ENCODE results near the gene PRR5L. TPM values are rescaled to one million over a fixed set of nuclear protein-coding genes. Genes with fewer than 3 reads are reported as not detected.

The PRR5L gene
- total and polyA plus RNA-seq, 2 experiments from 2014 or later = 3.1 to 8.9 TPM

GRCh38 chr11:36453678-36454077, 157.6 kb downstream of the PRR5L start:
- H3K27me3 ChIP-seq (ENCODE audit: insufficient read depth) = no peaks in the 10 kb centered on the region
- no peak overlapping the region for H3K4me3 ChIP-seq
- H3K36me3 ChIP-seq (ENCODE audit: insufficient read depth) = no peaks in the 10 kb centered on the region
- no peak overlapping the region for H3K4me3 Mint-ChIP-seq
- no peak overlapping the region for H2AFZ ChIP-seq
- peaks cover 3% of the 10 kb centered on the region for H3K27me3 Mint-ChIP-seq (ENCODE audit: insufficient read depth, low read depth, poor library complexity)
- H3K4me2 ChIP-seq = no peak overlapping the region
- no peaks in the 10 kb centered on the region for H3F3A ChIP-seq (replicated peaks; ENCODE audit: low read depth)
- no peaks in the 10 kb centered on the region; the same call in 2 of the 3 replicates for H3K9me3 Mint-ChIP-seq
- H3K4me1 ChIP-seq (ENCODE audit: insufficient read depth) = peaks cover 14% of the 10 kb centered on the region
- no peaks in the 10 kb centered on the region; the same call in 2 of the 3 replicates for H3K36me3 Mint-ChIP-seq (ENCODE audit: low read depth)
- H3K9me2 ChIP-seq (ENCODE audit: insufficient read depth) = no peaks in the 10 kb centered on the region
- no peaks in the 10 kb centered on the region for H4K20me1 ChIP-seq (replicated peaks; ENCODE audit: insufficient read depth)
- H3K27ac Mint-ChIP-seq = no peak overlapping the region
- no peaks in the 10 kb centered on the region for H3K79me2 ChIP-seq (replicated peaks; ENCODE audit: insufficient read depth)
- no peak for ATAC-seq
- H3K4me1 Mint-ChIP-seq = peaks cover 27% of the 10 kb centered on the region
- no peak overlapping the region for H3K27ac ChIP-seq (ENCODE audit: low read depth)
- TF ChIP-seq NANOG (IDR thresholded peaks at IDR 0.05; ENCODE audit: borderline replicate concordance) = no peak
- TF ChIP-seq ZNF114 (CRISPR knock-in tag; IDR thresholded peaks at IDR 0.05) = no peak
- no peak for TF ChIP-seq ZNF331 (CRISPR knock-in tag; IDR thresholded peaks at IDR 0.05; ENCODE audit: low read depth)
- TF ChIP-seq STAT1 (IDR thresholded peaks at IDR 0.05; ENCODE audit: unreplicated experiment) = no peak
- no peak for TF ChIP-seq EZH2 (IDR thresholded peaks at IDR 0.05; ENCODE audit: low read depth, unreplicated experiment)
- TF ChIP-seq POLR2AphosphoS5 (IDR thresholded peaks at IDR 0.05; ENCODE audit: low read depth) = no peak
- no peak for TF ChIP-seq CREB1 (CRISPR knock-in tag; IDR thresholded peaks at IDR 0.05; ENCODE audit: low read depth)
- TF ChIP-seq JUNB (IDR thresholded peaks at IDR 0.05; ENCODE audit: unreplicated experiment) = no peak
- TF ChIP-seq CTCF (conservative IDR thresholded peaks at IDR 0.05; ENCODE audit: low read depth in 2 of 2) = no peak
- DNase-seq (ENCODE audit: low spot score) = no peak

GRCh38 chr11:36454551-36454940, 158.5 kb downstream of the PRR5L start:
- peaks cover 3% of the 10 kb centered on the region for H3K27me3 Mint-ChIP-seq (ENCODE audit: insufficient read depth, low read depth, poor library complexity)
- Histone ChIP-seq H4K20me1 (replicated peaks; ENCODE audit: insufficient read depth) (no peaks in the 10 kb centered on the region), H3F3A (replicated peaks; ENCODE audit: low read depth) (no peaks in the 10 kb centered on the region), H3K4me2 (no peak overlapping the region), H3K36me3 (ENCODE audit: insufficient read depth) (no peaks in the 10 kb centered on the region), H3K9me2 (ENCODE audit: insufficient read depth) (no peaks in the 10 kb centered on the region), H3K27ac (ENCODE audit: low read depth) (no peak overlapping the region), H3K27me3 (ENCODE audit: insufficient read depth) (no peaks in the 10 kb centered on the region), H3K4me1 (ENCODE audit: insufficient read depth) (peaks cover 14% of the 10 kb centered on the region), H2AFZ (peak overlapping the region; percentile 66), H3K4me3 (no peak overlapping the region), H3K79me2 (replicated peaks; ENCODE audit: insufficient read depth) (no peaks in the 10 kb centered on the region)
- H3K4me3 Mint-ChIP-seq = no peak overlapping the region
- TF ChIP-seq ETS1 (IDR thresholded peaks at IDR 0.05) = no peak
- no peak for TF ChIP-seq STAT1 (IDR thresholded peaks at IDR 0.05; ENCODE audit: unreplicated experiment)
- TF ChIP-seq JUNB (IDR thresholded peaks at IDR 0.05; ENCODE audit: unreplicated experiment) = no peak
- ATAC-seq = peak; percentile 33; the same call in 2 of the 3 replicates
- H3K27ac Mint-ChIP-seq = peak overlapping the region; percentile 59; the same call in 1 of the 2 replicates
- H3K36me3 Mint-ChIP-seq (ENCODE audit: low read depth) = no peaks in the 10 kb centered on the region; the same call in 2 of the 3 replicates
- peaks cover 27% of the 10 kb centered on the region for H3K4me1 Mint-ChIP-seq
- DNase-seq (ENCODE audit: low spot score) = no peak
- no peaks in the 10 kb centered on the region; the same call in 2 of the 3 replicates for H3K9me3 Mint-ChIP-seq

Data from GM23338 (cell line).